Endothelial cell of umbilical vein (primary cell): ENCODE results near the gene FXYD7. TPM values are rescaled to one million over a fixed set of nuclear protein-coding genes. Genes with fewer than 3 reads are reported as not detected.

Experiments used
- Bru-seq: library from RNA; stranded (reverse); fragments of 400-500 nt; gene quantifications from one replicate; lab custom pipeline; 2021; lab: Mats Ljungman, UMichigan
- BruChase-seq, 2 experiments: library from RNA; stranded (reverse); fragments of 400-500 nt; gene quantifications; one replicate each; lab custom pipeline; 2021; lab: Mats Ljungman, UMichigan
- BruUV-seq: library from RNA; stranded (reverse); fragments of 400-500 nt; replicated peaks from 2 replicates; lab custom pipeline; 2021; lab: Mats Ljungman, UMichigan
- CTCF ChIA-PET: fragments of 300-600, 350-600 bp; sonication (Branson Sonifier 250); formaldehyde crosslinking; loops from one replicate; lab custom pipeline; 2021; ENCODE audit warnings: antibody characterized with exemption, inconsistent platforms; lab: Charles Lee
- POLR2A ChIA-PET: fragments of 300-600, 350-600 bp; sonication (Branson Sonifier 250); formaldehyde crosslinking; loops from one replicate; lab custom pipeline; 2021; ENCODE audit warnings: antibody characterized with exemption, inconsistent platforms; lab: Charles Lee
- DNase-seq: peaks from one replicate; pipeline ENCODE4 v3.0.0-alpha.2; 2011; ENCODE audit warnings: low read depth, low spot score
- FAIRE-seq: peaks from 2 replicates; lab custom pipeline; 2011; peaks lifted over from hg19 to GRCh38; lab: Jason Lieb, UNC
- H2AFZ ChIP-seq: 2 replicates; pipeline ENCODE4 v1.6.0; 2012; ENCODE audit warnings: low read depth, low read length, control low read depth, inconsistent platforms
- H3K27ac ChIP-seq: 2 replicates; pipeline ENCODE4 v1.5.1; 2011; ENCODE audit warnings: low read depth, mild to moderate bottlenecking, control low read depth, low read length, moderate library complexity; ENCODE audit not compliant: insufficient read depth
- H3K27me3 ChIP-seq, 2 experiments: 2 replicates each; pipeline versions ENCODE4 v1.6.0 to v1.6.1; 2011; ENCODE audit warnings: low read length in 2 of 2, mixed read lengths in 1 of 2; ENCODE audit not compliant: control insufficient read depth in 2 of 2, insufficient read depth in 2 of 2
- H3K36me3 ChIP-seq, 2 experiments: 2 replicates in 1 of 2; 3 replicates in 1 of 2; pipeline ENCODE4 v1.5.1; 2011; ENCODE audit warnings: low read length in 2 of 2, mild to moderate bottlenecking in 1 of 2, moderate library complexity in 1 of 2; ENCODE audit not compliant: control insufficient read depth in 2 of 2, insufficient read depth in 2 of 2; ENCODE audit errors: extremely low read depth in 1 of 2
- H3K4me1 ChIP-seq: 3 replicates; pipeline ENCODE4 v1.5.1; 2011; ENCODE audit warnings: mild to moderate bottlenecking, low read length; ENCODE audit not compliant: control insufficient read depth, insufficient read depth; ENCODE audit errors: extremely low read depth
- H3K4me2 ChIP-seq: 2 replicates; pipeline ENCODE4 v1.6.1; 2011; ENCODE audit warnings: low read length, control low read depth, mixed read lengths; ENCODE audit not compliant: insufficient read depth
- H3K4me3 ChIP-seq, 3 experiments: fragments of 200-600 bp in 1 of 3; sonication (generic), shearing (Covaris generic) in 1 of 3; replicated peaks in 1 of 3; 2 replicates each; pipeline ENCODE4 v1.5.1; 2011 to 2016; ENCODE audit warnings: control low read depth in 3 of 3, low read length in 3 of 3, mild to moderate bottlenecking in 2 of 3, inconsistent platforms in 1 of 3, low read depth in 1 of 3, moderate library complexity in 1 of 3; ENCODE audit not compliant: insufficient read depth in 1 of 3
- H3K79me2 ChIP-seq: 2 replicates; pipeline ENCODE4 v1.6.0; 2012; ENCODE audit warnings: low read length, inconsistent platforms; ENCODE audit not compliant: control insufficient read depth, insufficient read depth
- H3K9ac ChIP-seq: replicated peaks from 2 replicates; pipeline ENCODE3; 2011; ENCODE audit warnings: low read length, control low read depth; ENCODE audit not compliant: insufficient read depth; ENCODE audit errors: extremely low read depth
- H3K9me1 ChIP-seq: replicated peaks from 3 replicates; pipeline ENCODE4 v1.6.0; 2011; ENCODE audit warnings: mild to moderate bottlenecking, low read length; ENCODE audit not compliant: control insufficient read depth, insufficient read depth; ENCODE audit errors: extremely low read depth
- H3K9me3 ChIP-seq: replicated peaks from 2 replicates; pipeline ENCODE4 v1.5.1; 2012; ENCODE audit warnings: low read length, inconsistent platforms; ENCODE audit not compliant: control insufficient read depth, insufficient read depth
- H4K20me1 ChIP-seq: replicated peaks from 2 replicates; pipeline ENCODE3; 2011; ENCODE audit warnings: mild to moderate bottlenecking, low read length; ENCODE audit not compliant: control insufficient read depth, insufficient read depth; ENCODE audit errors: extremely low read depth
- FOS ChIP-seq: IDR thresholded peaks from 2 replicates; pipeline ENCODE4 v1.6.1; 2011; ENCODE audit warnings: mild to moderate bottlenecking, low read length, moderate library complexity, borderline replicate concordance; ENCODE audit not compliant: insufficient read depth
- GATA2 ChIP-seq: IDR thresholded peaks from 2 replicates; pipeline ENCODE4 v1.7.0; 2011; ENCODE audit warnings: low read depth, mild to moderate bottlenecking, moderate library complexity, mixed read lengths, low read length; ENCODE audit not compliant: insufficient read length, insufficient read depth
- JUN ChIP-seq: IDR thresholded peaks from 2 replicates; pipeline ENCODE4 v1.6.1; 2011; ENCODE audit warnings: borderline replicate concordance, low read depth; ENCODE audit not compliant: insufficient read length, insufficient read depth
- dilution Hi-C: fragments of 300-500 bp; cut with MboI; formaldehyde crosslinking; loops from one replicate; pipeline ENCODE4 v1.15.0; 2019; ENCODE audit warnings: low sequenced_read_pairs; ENCODE audit not compliant: extremely low pct_ligation_motif_present
- intact Hi-C: fragments of 100-400 bp; cut with micrococcal nuclease; formaldehyde crosslinking; loops from one replicate; pipeline ENCODE4 v1.10.0; 2022
- long read RNA-seq: library from polyadenylated mRNA; stranded (forward); transcript quantifications from one replicate; pipeline ENCODE4 v2.0.0, GENCODE V29; 2021
- polyA minus RNA-seq, 3 experiments: library from RNA; depleted of rRNA, polyadenylated mRNA; stranded (reverse); fragments of >200 nt; gene quantifications; 1 replicate in 1 of 3; 2 replicates in 2 of 3; pipeline ENCODE4 v1.2.3, GENCODE V29; 2011
- polyA plus RNA-seq, 4 experiments: library from polyadenylated mRNA; depleted of rRNA in 3 of 4; stranded (reverse) in 3 of 4; unstranded in 1 of 4; fragments of >200 nt; gene quantifications; 2 replicates each; pipeline versions ENCODE4 v1.2.1 to v1.2.3, GENCODE V29; 2011 to 2012; ENCODE audit warnings: missing spikeins in 1 of 4
- total RNA-seq: library from RNA; stranded (reverse); gene quantifications from 2 replicates; pipeline ENCODE4 v1.2.3, GENCODE V29; 2021
- TF ChIP-seq, protein P1 (sequence below), 2 donors: IDR thresholded peaks; 1 replicate in 1 of 2; 2 replicates in 1 of 2; pipeline ENCODE4 v1.5.1; 2011; ENCODE audit warnings: low read length in 2 of 2, mild to moderate bottlenecking in 2 of 2, moderate library complexity in 2 of 2, control low read depth in 1 of 2, inconsistent platforms in 1 of 2, low read depth in 1 of 2; ENCODE audit not compliant: insufficient read depth in 1 of 2; ENCODE audit errors: extremely low read depth in 1 of 2
- TF ChIP-seq, protein P2 (sequence below): IDR thresholded peaks from 2 replicates; pipeline ENCODE4 v1.6.1; 2011; ENCODE audit not compliant: insufficient read depth, insufficient read length

Gene FXYD7, protein sequence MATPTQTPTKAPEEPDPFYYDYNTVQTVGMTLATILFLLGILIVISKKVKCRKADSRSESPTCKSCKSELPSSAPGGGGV
- total RNA-seq (not detected in 2 replicates), polyA plus RNA-seq (0.40 TPM in 1 of 2 replicates, not detected in the other), polyA minus RNA-seq (not detected in 2 replicates), Bru-seq, nascent RNA (not detected), BruChase-seq, experiment 1, labeled RNA remaining after a 6-hour chase (not detected), BruChase-seq, experiment 2, labeled RNA remaining after a 2-hour chase (not detected)
- polyA plus RNA-seq (2011; cell fraction: cytosol; rRNA removed), result 0.14 TPM in 1 of 2 replicates, not detected in the other
- not detected in 2 replicates for polyA plus RNA-seq (2011; cell fraction: nucleus; rRNA removed)
- polyA plus RNA-seq (2012), result 0.44 TPM in 1 of 2 replicates, not detected in the other
- not detected for polyA minus RNA-seq (2011; cell fraction: cytosol; rRNA and poly(A)+ RNA removed)
- not detected in 2 replicates for polyA minus RNA-seq (2011; cell fraction: nucleus; rRNA and poly(A)+ RNA removed)
- long read RNA-seq, partial matches to known transcripts, result 0 of 1 reads
- long read RNA-seq, other reads (novel, unspliced or antisense), result 1 of 1 reads

DNA sequence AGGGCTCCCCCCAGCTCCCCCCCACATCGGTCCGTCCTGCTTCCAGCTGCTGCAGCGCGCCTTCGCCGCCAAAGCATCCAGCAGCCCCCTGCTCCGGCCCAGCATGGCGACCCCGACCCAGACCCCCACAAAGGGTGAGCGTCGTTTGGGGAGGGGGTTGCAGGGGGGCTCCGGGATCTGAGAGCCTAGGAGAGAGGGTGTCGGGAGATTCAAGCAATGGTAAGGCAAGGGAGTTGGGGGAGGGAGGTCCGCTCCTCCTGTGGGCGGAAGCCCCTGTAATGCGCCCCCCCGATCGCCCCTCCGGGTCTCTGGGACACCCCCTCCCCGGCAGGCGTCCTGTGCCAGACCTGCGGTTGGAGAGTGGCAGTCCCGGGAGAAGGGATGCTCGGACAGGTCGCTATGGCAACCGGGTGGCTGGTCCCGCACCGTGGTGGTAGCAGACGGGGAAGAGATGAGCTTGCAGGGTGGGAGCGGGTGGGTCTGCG is at the start of gene FXYD7:
Gene FXYD7 (plus strand): TSS at position 25 of the 485 bp plus-strand sequence. CDS start 79 bp downstream, at position 104.
- H3K36me3 ChIP-seq, result no peaks in the 10 kb centered on the region
- no peaks in the 10 kb centered on the region for H3K79me2 ChIP-seq
- dilution Hi-C loops, result no loop called here
- intact Hi-C loops, result loop anchor here (5.0 kb wide), 1 partner anchor 181 kb away; the partner anchor contains the start of gene ZNF792
- H3K27ac ChIP-seq, result no peak within 1 kb of the TSS
- no TSS peak for BruUV-seq
- no peaks in the 10 kb centered on the region for H4K20me1 ChIP-seq
- DNase-seq (no peak), FAIRE-seq (no peak)
- peak within 1 kb of the TSS; percentile 40 for H2AFZ ChIP-seq
- no peaks in the 10 kb centered on the region for H3K9me3 ChIP-seq
- peaks cover 16 to 17% of the 10 kb centered on the region in 2 experiments for H3K27me3 ChIP-seq
- ChIA-PET CTCF (interaction anchor here (0.6 to 3.5 kb wide), 8 partner anchors 10 to 572 kb away, joined by 3 to 73 read pairs (median 4); partner anchors contain the start of gene FXYD5), POLR2A (no interaction called here)
- H3K9me1 ChIP-seq, result no peaks in the 10 kb centered on the region
- peaks cover 11% of the 10 kb centered on the region for H3K4me1 ChIP-seq
- H3K9ac ChIP-seq, result no peak within 1 kb of the TSS
- H3K4me2 ChIP-seq, result peak within 1 kb of the TSS; percentile 19
- TF ChIP-seq GATA2 (no peak), JUN (no peak), FOS (no peak)
- TF ChIP-seq, protein P1, sequence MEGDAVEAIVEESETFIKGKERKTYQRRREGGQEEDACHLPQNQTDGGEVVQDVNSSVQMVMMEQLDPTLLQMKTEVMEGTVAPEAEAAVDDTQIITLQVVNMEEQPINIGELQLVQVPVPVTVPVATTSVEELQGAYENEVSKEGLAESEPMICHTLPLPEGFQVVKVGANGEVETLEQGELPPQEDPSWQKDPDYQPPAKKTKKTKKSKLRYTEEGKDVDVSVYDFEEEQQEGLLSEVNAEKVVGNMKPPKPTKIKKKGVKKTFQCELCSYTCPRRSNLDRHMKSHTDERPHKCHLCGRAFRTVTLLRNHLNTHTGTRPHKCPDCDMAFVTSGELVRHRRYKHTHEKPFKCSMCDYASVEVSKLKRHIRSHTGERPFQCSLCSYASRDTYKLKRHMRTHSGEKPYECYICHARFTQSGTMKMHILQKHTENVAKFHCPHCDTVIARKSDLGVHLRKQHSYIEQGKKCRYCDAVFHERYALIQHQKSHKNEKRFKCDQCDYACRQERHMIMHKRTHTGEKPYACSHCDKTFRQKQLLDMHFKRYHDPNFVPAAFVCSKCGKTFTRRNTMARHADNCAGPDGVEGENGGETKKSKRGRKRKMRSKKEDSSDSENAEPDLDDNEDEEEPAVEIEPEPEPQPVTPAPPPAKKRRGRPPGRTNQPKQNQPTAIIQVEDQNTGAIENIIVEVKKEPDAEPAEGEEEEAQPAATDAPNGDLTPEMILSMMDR (IDR thresholded peaks at IDR 0.05; ENCODE audit: extremely low read depth in 1 of 2, insufficient read depth in 1 of 2, low read depth in 1 of 2, low read length in 2 of 2), result no peak
- TF ChIP-seq, protein P2, sequence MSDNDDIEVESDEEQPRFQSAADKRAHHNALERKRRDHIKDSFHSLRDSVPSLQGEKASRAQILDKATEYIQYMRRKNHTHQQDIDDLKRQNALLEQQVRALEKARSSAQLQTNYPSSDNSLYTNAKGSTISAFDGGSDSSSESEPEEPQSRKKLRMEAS, result no peak
- peak within 1 kb of the TSS in 1 of 3 experiments; percentile 9 for H3K4me3 ChIP-seq
